Measurements from ENCODE around the gene PTTG1. TPM values are rescaled to one million over a fixed set of nuclear protein-coding genes. Genes with fewer than 3 reads are reported as not detected.
A peak's percentile ranks its signal among the peaks of the same experiment; 100 is the strongest.

The PTTG1 gene
- total and polyA plus RNA-seq, 9 of the 15 experiments (the other 6 are each of a cell fraction or from before 2014, with no cell fraction given) = 193 to 1,088 (median 349) TPM

DNA sequence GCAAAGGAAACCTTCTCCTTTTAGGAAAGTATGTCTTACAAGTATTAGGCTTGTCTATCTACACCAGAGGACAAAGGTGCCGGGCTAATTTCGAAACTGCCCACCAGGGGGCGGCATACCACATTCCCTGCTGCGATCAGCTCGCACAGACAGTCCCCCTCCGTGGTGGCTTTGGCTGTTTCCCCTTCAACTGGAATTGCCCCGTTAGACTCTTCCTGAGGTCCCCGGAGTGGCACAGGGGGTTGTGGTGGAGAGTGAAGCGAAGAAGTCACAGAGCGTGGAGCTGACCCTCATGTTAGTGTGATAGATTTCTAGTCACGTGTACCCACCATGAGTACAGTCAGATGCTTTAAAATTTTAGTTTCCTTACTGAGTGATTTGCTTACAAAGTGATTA, 17.5 kb downstream of the PTTG1 start:
- Histone ChIP-seq H3K4me1 (replicated peaks in 1 of 2; ENCODE audit: control insufficient read depth in 2 of 2, insufficient read depth in 2 of 2, low read length in 2 of 2) (peaks cover 8 to 14% of the 10 kb centered on the region in 2 experiments; a peak in 4 of 5 replicates), H3K79me2 (ENCODE audit: control insufficient read depth, insufficient read depth, low read length) (no peaks in the 10 kb centered on the region), H3K27me3 (ENCODE audit: control insufficient read depth in 2 of 2, insufficient read depth in 2 of 2, low read length in 2 of 2) (no peaks in the 10 kb centered on the region; a peak in 1 of 5 replicates), H3K27ac (ENCODE audit: extremely low read depth, low read depth, low read length) (no peak overlapping the region), H3K36me3 (ENCODE audit: control insufficient read depth, insufficient read depth, low read length) (no peaks in the 10 kb centered on the region), H4K20me1 (replicated peaks; ENCODE audit: control insufficient read depth, insufficient read depth, low read length) (no peaks in the 10 kb centered on the region), H3K4me3 (peak overlapping the region; percentile 33), H2AFZ (ENCODE audit: low read depth, low read length) (peak overlapping the region; percentile 98), H3K9ac (ENCODE audit: insufficient read depth in 1 of 2, low read depth in 2 of 2, low read length in 2 of 2) (peak overlapping the region; percentile 50 to 76; a peak in 3 of 4 replicates), H3K9me1 (ENCODE audit: control insufficient read depth, insufficient read depth, low read length) (no peaks in the 10 kb centered on the region), H3K9me3 (replicated peaks; ENCODE audit: control insufficient read depth, insufficient read depth, low read depth, low read length) (no peaks in the 10 kb centered on the region), H3K4me2 (ENCODE audit: insufficient read depth, low read length) (peak overlapping the region; percentile 88)
- CTCF ChIA-PET (ENCODE audit: low intra/inter-chr PET ratio) = interaction anchor here (0.6 kb wide), 1 partner anchor 1387 kb away, joined by 6 read pairs; no protein-coding TSS in a partner anchor
- no TSS peak for BruUV-seq (replicated peaks)
- POLR2A ChIA-PET = interaction anchor here (0.7 to 2.9 kb wide), 5 partner anchors 10 to 588 kb away, joined by 3 to 12 read pairs (median 3); partner anchors contain the start of gene PTTG1
- ATAC-seq (peak; percentile 96), FAIRE-seq (peak; percentile 93), DNase-seq (ENCODE audit: extremely low read depth in 1 of 4, low spot score in 3 of 4) (peak; percentile 84 to 87 (median 86))
- intact Hi-C loops (cut with micrococcal nuclease) (no loop called here), in situ Hi-C loops (cut with MboI) (no loop called here)
- WGBS (ENCODE audit: insufficient coverage, low coverage, missing lambda C conversion rate) = 1% methylated on average over 11 of the region's 11 CpGs
- TF ChIP-seq PHF21A (IDR thresholded peaks at IDR 0.05; ENCODE audit: borderline replicate concordance, low read depth) (no peak), ZNF780A (CRISPR knock-in tag; IDR thresholded peaks at IDR 0.05) (no peak), TCF7L2 (IDR thresholded peaks at IDR 0.05; ENCODE audit: low read depth, low read length) (no peak), SMARCB1 (IDR thresholded peaks at IDR 0.05; ENCODE audit: insufficient read length, low read depth) (no peak), RBM15 (IDR thresholded peaks at IDR 0.05; ENCODE audit: insufficient read depth, low read length) (no peak), TEAD2 (tag; IDR thresholded peaks at IDR 0.05) (peak; percentile 72), TEAD4 (IDR thresholded peaks at IDR 0.05; ENCODE audit: low read length) (peak; percentile 72), TEAD4 (CRISPR knock-in tag; IDR thresholded peaks at IDR 0.05; ENCODE audit: borderline replicate concordance) (no peak), L3MBTL2 (IDR thresholded peaks at IDR 0.05) (peak; percentile 33; the same call in 1 of the 2 replicates), KLF16 (IDR thresholded peaks at IDR 0.05) (0 out of 2 replicates have a peak, but pooled peaks have one; percentile 27), RAD21 (CRISPR knock-in tag; conservative IDR thresholded peaks at IDR 0.05 in 1 of 2, IDR thresholded peaks at IDR 0.05 in 1 of 2) (peak; percentile 48 to 68), POLR3G (IDR thresholded peaks at IDR 0.05; ENCODE audit: extremely low read depth, insufficient read length, insufficient replicate concordance) (no peak), ZZZ3 (IDR thresholded peaks at IDR 0.05) (no peak), ZSCAN29 (IDR thresholded peaks at IDR 0.05) (no peak)
- TF ChIP-seq, protein P1, sequence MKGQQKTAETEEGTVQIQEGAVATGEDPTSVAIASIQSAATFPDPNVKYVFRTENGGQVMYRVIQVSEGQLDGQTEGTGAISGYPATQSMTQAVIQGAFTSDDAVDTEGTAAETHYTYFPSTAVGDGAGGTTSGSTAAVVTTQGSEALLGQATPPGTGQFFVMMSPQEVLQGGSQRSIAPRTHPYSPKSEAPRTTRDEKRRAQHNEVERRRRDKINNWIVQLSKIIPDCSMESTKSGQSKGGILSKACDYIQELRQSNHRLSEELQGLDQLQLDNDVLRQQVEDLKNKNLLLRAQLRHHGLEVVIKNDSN (CRISPR knock-in tag; IDR thresholded peaks at IDR 0.05) = peak; percentile 62
- TF ChIP-seq, protein P2, sequence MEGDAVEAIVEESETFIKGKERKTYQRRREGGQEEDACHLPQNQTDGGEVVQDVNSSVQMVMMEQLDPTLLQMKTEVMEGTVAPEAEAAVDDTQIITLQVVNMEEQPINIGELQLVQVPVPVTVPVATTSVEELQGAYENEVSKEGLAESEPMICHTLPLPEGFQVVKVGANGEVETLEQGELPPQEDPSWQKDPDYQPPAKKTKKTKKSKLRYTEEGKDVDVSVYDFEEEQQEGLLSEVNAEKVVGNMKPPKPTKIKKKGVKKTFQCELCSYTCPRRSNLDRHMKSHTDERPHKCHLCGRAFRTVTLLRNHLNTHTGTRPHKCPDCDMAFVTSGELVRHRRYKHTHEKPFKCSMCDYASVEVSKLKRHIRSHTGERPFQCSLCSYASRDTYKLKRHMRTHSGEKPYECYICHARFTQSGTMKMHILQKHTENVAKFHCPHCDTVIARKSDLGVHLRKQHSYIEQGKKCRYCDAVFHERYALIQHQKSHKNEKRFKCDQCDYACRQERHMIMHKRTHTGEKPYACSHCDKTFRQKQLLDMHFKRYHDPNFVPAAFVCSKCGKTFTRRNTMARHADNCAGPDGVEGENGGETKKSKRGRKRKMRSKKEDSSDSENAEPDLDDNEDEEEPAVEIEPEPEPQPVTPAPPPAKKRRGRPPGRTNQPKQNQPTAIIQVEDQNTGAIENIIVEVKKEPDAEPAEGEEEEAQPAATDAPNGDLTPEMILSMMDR (IDR thresholded peaks at IDR 0.05 in 2 of 3, conservative IDR thresholded peaks at IDR 0.05 in 1 of 3; ENCODE audit: insufficient read depth in 2 of 3, low read depth in 1 of 3, low read length in 3 of 3) = peak; percentile 87 to 95 (median 87)
- TF ChIP-seq, protein P3, sequence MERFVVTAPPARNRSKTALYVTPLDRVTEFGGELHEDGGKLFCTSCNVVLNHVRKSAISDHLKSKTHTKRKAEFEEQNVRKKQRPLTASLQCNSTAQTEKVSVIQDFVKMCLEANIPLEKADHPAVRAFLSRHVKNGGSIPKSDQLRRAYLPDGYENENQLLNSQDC (CRISPR knock-in tag; IDR thresholded peaks at IDR 0.05) = no peak

Data from K562 (cell line).